ENCODE results near the gene CXCR5. TPM values are rescaled to one million over a fixed set of nuclear protein-coding genes. Genes with fewer than 3 reads are reported as not detected.
"Not testable (repeated sequence)": the region's sequence is repeated elsewhere in the genome, so short reads cannot be mapped to it uniquely, and the experiment has no call there.

CXCR5 gene, protein sequence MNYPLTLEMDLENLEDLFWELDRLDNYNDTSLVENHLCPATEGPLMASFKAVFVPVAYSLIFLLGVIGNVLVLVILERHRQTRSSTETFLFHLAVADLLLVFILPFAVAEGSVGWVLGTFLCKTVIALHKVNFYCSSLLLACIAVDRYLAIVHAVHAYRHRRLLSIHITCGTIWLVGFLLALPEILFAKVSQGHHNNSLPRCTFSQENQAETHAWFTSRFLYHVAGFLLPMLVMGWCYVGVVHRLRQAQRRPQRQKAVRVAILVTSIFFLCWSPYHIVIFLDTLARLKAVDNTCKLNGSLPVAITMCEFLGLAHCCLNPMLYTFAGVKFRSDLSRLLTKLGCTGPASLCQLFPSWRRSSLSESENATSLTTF
- total RNA-seq, result not detected

DNA sequence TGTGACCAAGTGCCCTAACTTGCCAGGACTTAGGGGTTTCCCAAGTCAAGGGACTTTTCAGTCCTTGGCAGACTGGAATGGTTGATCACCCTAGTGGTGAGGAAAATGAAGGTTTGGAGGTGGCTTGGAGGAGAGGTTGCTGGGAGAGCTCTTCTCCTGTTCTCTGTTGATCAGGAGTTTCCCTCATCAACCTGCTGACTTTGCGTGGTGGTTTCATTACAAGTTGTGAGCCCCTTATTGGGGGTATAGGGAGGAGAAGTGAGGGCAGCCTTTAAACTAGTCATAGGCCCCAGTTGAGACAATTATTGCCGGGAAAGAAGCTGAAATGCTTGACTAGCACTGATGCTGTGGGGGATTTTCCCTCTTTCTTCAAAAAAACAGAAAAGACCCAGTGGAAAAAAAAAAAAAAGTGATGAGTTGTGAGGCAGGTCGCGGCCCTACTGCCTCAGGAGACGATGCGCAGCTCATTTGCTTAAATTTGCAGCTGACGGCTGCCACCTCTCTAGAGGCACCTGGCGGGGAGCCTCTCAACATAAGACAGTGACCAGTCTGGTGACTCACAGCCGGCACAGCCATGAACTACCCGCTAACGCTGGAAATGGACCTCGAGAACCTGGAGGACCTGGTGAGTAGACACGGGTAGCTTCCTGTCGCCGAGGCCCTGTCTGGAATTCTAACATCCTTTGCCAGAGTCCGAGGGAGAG lies at the start of gene CXCR5:
Gene CXCR5, plus strand, starts transcription at position 525 of the 704 bp plus-strand sequence. Its CDS starts 50 bp downstream, at position 575.
- Histone ChIP-seq H3K27me3 (ENCODE audit: control insufficient read depth in 3 of 3, insufficient read depth in 3 of 3, low read length in 3 of 3) (no peaks in the 10 kb centered on the region), H3K9ac (ENCODE audit: low read depth in 1 of 3, low read length in 3 of 3) (no peak within 1 kb of the TSS), H3K9me3 (ENCODE audit: control insufficient read depth in 3 of 3, low read length in 3 of 3) (no peaks in the 10 kb centered on the region), H3K4me1 (ENCODE audit: control insufficient read depth in 3 of 3, insufficient read depth in 3 of 3, low read length in 3 of 3) (peaks cover 12 to 15% (median 13%) of the 10 kb centered on the region in 3 donors), H3K4me3 (ENCODE audit: low read length in 3 of 3) (no peak within 1 kb of the TSS), H3K36me3 (ENCODE audit: control insufficient read depth in 3 of 3, insufficient read depth in 3 of 3, low read length in 3 of 3) (no peaks in the 10 kb centered on the region), H3K27ac (ENCODE audit: low read depth, low read length) (no peak within 1 kb of the TSS)

DNA sequence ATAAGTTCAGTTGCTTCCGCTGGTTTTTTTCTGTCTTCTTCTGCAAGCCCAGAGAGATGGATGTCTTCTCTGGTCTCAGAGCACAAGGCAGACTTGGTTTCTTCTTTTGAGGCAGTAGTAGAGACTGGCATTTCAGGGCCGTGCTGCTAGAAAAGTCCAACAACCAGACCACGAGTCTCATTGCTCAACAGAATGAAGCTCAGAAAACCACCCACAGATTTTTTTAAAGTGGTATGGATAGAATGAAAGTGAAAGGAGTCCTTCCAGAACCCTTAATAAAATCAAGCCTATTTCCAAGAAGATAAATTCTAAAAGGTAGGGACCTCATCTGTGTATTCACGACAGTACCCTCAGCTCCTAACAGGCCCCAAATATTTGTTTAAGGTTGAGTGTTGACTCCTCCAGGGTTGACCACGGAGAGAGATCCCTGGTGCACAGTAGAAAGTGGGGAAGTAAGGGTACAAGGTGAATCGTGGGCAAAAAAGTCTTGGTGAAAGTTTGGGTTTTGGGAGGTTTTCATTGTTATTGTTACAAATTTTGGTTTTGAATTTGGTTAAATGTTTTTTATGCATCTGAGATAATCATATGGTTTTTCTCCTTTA lies 49.2 kb upstream of the CXCR5 start:
- Histone ChIP-seq H3K27ac (ENCODE audit: low read depth, low read length) (no peak overlapping the region), H3K9ac (ENCODE audit: low read depth in 1 of 3, low read length in 3 of 3) (no peak overlapping the region), H3K4me3 (ENCODE audit: low read length in 3 of 3) (no peak overlapping the region), H3K9me3 (ENCODE audit: control insufficient read depth in 3 of 3, low read length in 3 of 3) (no peaks in the 10 kb centered on the region), H3K27me3 (ENCODE audit: control insufficient read depth in 3 of 3, insufficient read depth in 3 of 3, low read length in 3 of 3) (no peaks in the 10 kb centered on the region), H3K36me3 (ENCODE audit: control insufficient read depth in 3 of 3, insufficient read depth in 3 of 3, low read length in 3 of 3) (no peaks in the 10 kb centered on the region), H3K4me1 (ENCODE audit: control insufficient read depth in 3 of 3, insufficient read depth in 3 of 3, low read length in 3 of 3) (no peaks in the 10 kb centered on the region)

DNA sequence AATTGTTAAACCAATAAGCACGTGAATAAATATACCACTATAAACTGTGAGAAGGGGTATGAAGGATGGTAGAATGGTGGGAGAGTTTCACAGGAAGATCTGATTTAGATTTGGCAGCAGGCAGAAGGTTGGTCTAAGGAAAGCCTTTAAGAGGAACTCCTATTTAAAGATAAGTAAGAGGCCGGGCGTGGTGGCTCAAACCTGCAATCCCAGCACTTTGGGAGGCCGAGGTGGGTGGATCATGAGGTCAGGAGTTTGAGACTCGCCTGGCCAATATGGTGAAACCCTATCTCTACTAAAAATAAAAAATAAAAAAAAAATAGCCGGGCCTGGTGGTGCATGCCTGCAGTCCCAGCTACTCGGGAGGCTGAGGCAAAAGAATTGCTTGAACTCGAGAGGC lies 45.8 kb upstream of the CXCR5 start:
- Histone ChIP-seq H3K27me3 (ENCODE audit: control insufficient read depth in 3 of 3, insufficient read depth in 3 of 3, low read length in 3 of 3) (no peaks in the 10 kb centered on the region), H3K27ac (ENCODE audit: low read depth, low read length) (no peak overlapping the region), H3K4me1 (ENCODE audit: control insufficient read depth in 3 of 3, insufficient read depth in 3 of 3, low read length in 3 of 3) (no peaks in the 10 kb centered on the region), H3K9ac (ENCODE audit: low read depth in 1 of 3, low read length in 3 of 3) (no peak overlapping the region), H3K9me3 (ENCODE audit: control insufficient read depth in 3 of 3, low read length in 3 of 3) (no peaks in the 10 kb centered on the region), H3K36me3 (ENCODE audit: control insufficient read depth in 3 of 3, insufficient read depth in 3 of 3, low read length in 3 of 3) (no peaks in the 10 kb centered on the region), H3K4me3 (ENCODE audit: low read length in 3 of 3) (no peak overlapping the region)

DNA sequence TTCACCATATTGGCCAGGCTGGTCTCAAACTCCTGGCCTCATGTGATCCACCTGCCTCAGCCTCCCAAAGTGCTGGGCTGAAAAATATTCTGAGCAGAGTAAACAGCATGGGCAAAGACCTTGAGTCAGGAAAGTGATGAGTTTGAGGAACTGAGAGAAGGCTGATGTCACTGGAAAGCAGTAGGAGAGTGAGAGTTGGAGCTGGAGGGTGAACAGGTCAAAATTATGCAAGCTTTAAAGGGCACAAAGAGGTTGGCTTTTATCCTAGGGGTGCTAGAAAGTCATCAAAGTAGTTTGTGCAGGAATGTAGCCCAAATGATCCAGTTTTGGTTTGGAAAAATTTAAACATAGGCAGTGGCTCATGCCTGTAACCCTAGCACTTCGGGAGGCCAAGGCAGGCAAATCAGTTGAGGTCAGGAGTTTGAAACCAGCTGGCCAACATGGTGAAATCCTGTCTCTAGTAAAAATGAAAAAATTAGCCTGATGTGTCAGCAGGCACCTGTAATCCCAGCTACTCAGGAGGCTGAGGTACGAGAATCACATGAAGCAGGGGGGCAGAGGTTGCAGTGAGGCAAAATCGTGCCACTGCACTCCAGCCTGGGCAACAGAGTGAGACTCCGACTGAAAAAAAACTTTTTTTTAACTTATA lies 44.7 kb upstream of the CXCR5 start:
- Histone ChIP-seq H3K4me3 (ENCODE audit: low read length in 3 of 3) (no peak overlapping the region), H3K36me3 (ENCODE audit: control insufficient read depth in 3 of 3, insufficient read depth in 3 of 3, low read length in 3 of 3) (no peaks in the 10 kb centered on the region), H3K27me3 (ENCODE audit: control insufficient read depth in 3 of 3, insufficient read depth in 3 of 3, low read length in 3 of 3) (no peaks in the 10 kb centered on the region)

DNA sequence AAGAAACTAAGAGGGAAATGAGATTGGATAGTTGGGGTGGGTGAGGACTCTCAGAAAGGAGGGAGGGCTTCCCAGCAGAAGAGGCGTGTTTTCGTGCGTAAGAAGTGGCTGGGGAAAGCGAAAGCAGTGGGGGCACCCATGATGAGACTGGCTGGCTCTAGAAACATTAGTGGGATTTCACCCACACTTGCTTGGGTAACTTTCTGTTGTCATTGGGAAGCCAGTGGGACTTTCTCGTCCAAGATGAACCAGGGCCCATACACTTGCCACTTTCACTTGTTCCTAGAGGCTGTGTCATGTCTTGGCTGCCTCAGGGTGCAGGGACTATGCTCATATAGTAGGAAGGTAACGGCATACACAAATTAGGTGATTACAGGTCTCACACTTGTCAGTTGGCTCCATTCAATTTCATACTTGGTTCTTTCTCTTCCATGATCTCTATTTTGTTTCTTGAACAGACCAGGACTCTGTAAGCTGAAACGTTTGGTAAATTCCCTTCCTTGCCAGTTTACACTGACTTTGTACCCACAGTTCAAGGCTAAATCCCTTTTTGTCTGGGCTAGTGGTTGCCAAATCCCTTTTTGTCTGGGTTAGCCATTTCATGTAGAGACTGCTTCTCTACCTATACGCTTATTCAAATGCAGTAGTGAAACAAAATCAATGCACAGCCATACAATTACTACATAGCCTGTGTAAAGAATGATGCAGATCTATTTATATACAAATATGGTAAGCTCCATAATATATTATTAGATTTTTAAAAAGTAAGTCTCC lies 42.0 kb upstream of the CXCR5 start:
- no peak overlapping the region for H3K9ac ChIP-seq (ENCODE audit: low read depth in 1 of 3, low read length in 3 of 3)
- H3K4me3 ChIP-seq (ENCODE audit: low read length in 3 of 3), result no peak overlapping the region
- no peaks in the 10 kb centered on the region for H3K9me3 ChIP-seq (ENCODE audit: control insufficient read depth in 3 of 3, low read length in 3 of 3)
- H3K4me1 ChIP-seq (ENCODE audit: control insufficient read depth in 3 of 3, insufficient read depth in 3 of 3, low read length in 3 of 3), result no peaks in the 10 kb centered on the region
- no peaks in the 10 kb centered on the region for H3K27me3 ChIP-seq (ENCODE audit: control insufficient read depth in 3 of 3, insufficient read depth in 3 of 3, low read length in 3 of 3)
- H3K36me3 ChIP-seq (ENCODE audit: control insufficient read depth in 3 of 3, insufficient read depth in 3 of 3, low read length in 3 of 3), result no peaks in the 10 kb centered on the region
- no peak overlapping the region for H3K27ac ChIP-seq (ENCODE audit: low read depth, low read length)

More for the DNA sequence above, 44.7 kb upstream of the CXCR5 start:
- Histone ChIP-seq H3K9me3 (ENCODE audit: control insufficient read depth in 3 of 3, low read length in 3 of 3) (no peaks in the 10 kb centered on the region), H3K9ac (ENCODE audit: low read depth in 1 of 3, low read length in 3 of 3) (no peak overlapping the region), H3K4me1 (ENCODE audit: control insufficient read depth in 3 of 3, insufficient read depth in 3 of 3, low read length in 3 of 3) (no peaks in the 10 kb centered on the region), H3K27ac (ENCODE audit: low read depth, low read length) (no peak overlapping the region)

DNA sequence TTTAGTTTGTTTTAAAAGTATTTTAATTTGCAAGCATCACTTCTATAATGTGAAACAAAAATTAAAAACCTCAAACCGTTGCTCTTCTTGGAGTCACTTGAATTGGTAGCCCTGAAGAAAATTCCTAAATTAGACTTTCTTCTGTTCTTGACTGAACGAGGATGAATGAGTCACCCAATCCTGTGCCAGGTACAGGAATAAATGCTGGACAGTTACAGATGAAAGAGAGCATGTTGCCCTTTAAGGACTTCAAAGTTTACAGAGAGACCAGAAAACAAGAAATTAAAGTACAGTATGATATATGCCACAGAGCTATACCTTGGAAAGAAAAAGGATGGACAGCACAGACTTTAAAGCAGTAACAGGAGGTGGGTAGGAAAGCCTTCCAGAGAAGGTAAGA lies 41.3 kb upstream of the CXCR5 start:
- Histone ChIP-seq H3K9ac (ENCODE audit: low read depth in 1 of 3, low read length in 3 of 3) (no peak overlapping the region), H3K36me3 (ENCODE audit: control insufficient read depth in 3 of 3, insufficient read depth in 3 of 3, low read length in 3 of 3) (no peaks in the 10 kb centered on the region), H3K27me3 (ENCODE audit: control insufficient read depth in 3 of 3, insufficient read depth in 3 of 3, low read length in 3 of 3) (no peaks in the 10 kb centered on the region), H3K4me3 (ENCODE audit: low read length in 3 of 3) (no peak overlapping the region), H3K27ac (ENCODE audit: low read depth, low read length) (no peak overlapping the region), H3K4me1 (ENCODE audit: control insufficient read depth in 3 of 3, insufficient read depth in 3 of 3, low read length in 3 of 3) (no peaks in the 10 kb centered on the region), H3K9me3 (ENCODE audit: control insufficient read depth in 3 of 3, low read length in 3 of 3) (no peaks in the 10 kb centered on the region)

DNA sequence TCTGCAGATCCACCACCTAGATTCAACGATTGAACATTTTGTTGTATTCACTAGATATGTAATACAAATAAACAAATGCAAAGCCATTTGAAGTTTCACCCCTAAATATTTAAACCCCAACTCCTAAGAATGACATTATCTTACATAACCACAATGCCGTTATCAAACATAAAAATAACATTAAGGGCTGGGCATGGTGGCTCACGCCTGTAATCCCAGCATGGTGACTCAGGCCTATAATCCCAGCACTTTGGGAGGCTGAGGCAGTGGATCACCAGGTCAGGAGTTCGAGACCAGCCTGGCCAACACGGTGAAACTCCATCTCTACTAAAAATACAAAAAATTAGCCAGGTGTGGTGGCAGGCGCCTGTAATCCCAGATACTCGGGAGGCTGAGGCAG lies 40.8 kb upstream of the CXCR5 start:
- not testable (repeated sequence) for H3K9me3 ChIP-seq (ENCODE audit: control insufficient read depth in 3 of 3, low read length in 3 of 3); H3K4me1 ChIP-seq (ENCODE audit: control insufficient read depth in 3 of 3, insufficient read depth in 3 of 3, low read length in 3 of 3); H3K27me3 ChIP-seq (ENCODE audit: control insufficient read depth in 3 of 3, insufficient read depth in 3 of 3, low read length in 3 of 3); H3K36me3 ChIP-seq (ENCODE audit: control insufficient read depth in 3 of 3, insufficient read depth in 3 of 3, low read length in 3 of 3); H3K27ac ChIP-seq (ENCODE audit: low read depth, low read length); H3K4me3 ChIP-seq (ENCODE audit: low read length in 3 of 3); H3K9ac ChIP-seq (ENCODE audit: low read depth in 1 of 3, low read length in 3 of 3)

DNA sequence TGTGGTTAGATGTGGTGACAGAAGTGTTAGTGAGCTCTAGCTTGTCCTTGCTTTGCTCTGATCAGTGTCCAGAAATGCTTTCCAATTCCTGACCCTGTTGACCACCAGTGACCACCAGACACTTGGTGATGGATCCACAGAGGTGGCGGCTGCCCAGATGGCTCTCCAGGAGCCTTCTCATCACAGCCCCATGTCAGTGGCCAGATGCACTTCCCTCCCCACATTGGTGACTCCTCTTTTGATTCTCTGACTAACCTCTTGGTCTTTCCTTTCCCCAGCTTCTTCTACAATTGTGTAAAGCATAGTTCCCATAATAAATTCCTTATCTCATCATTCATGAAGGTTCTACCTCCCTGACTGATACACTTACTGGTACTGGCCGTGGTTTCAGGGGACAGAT lies 40.1 kb upstream of the CXCR5 start:
- Histone ChIP-seq H3K27ac (ENCODE audit: low read depth, low read length) (no peak overlapping the region), H3K27me3 (ENCODE audit: control insufficient read depth in 3 of 3, insufficient read depth in 3 of 3, low read length in 3 of 3) (no peaks in the 10 kb centered on the region), H3K9ac (ENCODE audit: low read depth in 1 of 3, low read length in 3 of 3) (no peak overlapping the region), H3K36me3 (ENCODE audit: control insufficient read depth in 3 of 3, insufficient read depth in 3 of 3, low read length in 3 of 3) (no peaks in the 10 kb centered on the region), H3K9me3 (ENCODE audit: control insufficient read depth in 3 of 3, low read length in 3 of 3) (no peaks in the 10 kb centered on the region), H3K4me3 (ENCODE audit: low read length in 3 of 3) (no peak overlapping the region), H3K4me1 (ENCODE audit: control insufficient read depth in 3 of 3, insufficient read depth in 3 of 3, low read length in 3 of 3) (peaks cover 0 to 6% (median 4%) of the 10 kb centered on the region in 3 donors)

DNA sequence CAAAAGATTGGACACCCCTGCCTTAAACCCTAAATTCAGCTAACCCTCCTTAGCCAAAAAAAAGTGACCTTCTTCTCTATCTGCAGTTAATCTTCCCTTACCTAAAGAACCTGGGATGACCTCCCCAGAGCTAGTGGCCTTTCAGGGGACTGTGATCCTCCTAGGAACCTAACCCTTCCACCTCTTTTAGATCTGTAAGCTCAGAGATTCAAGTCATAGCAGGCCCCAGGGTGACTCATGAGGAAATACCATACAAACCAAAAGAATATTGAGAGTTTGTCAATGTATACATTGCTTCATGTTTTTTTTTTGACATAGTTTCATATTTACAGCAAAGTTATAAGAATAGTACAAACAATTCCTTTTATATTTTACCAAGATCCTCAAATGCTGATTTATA lies 38.3 kb upstream of the CXCR5 start:
- no peaks in the 10 kb centered on the region for H3K36me3 ChIP-seq (ENCODE audit: control insufficient read depth in 3 of 3, insufficient read depth in 3 of 3, low read length in 3 of 3)
- H3K9ac ChIP-seq (ENCODE audit: low read depth in 1 of 3, low read length in 3 of 3), result no peak overlapping the region
- no peaks in the 10 kb centered on the region for H3K27me3 ChIP-seq (ENCODE audit: control insufficient read depth in 3 of 3, insufficient read depth in 3 of 3, low read length in 3 of 3)
- H3K9me3 ChIP-seq (ENCODE audit: control insufficient read depth in 3 of 3, low read length in 3 of 3), result no peaks in the 10 kb centered on the region
- no peak overlapping the region for H3K4me3 ChIP-seq (ENCODE audit: low read length in 3 of 3)
- no peak overlapping the region for H3K27ac ChIP-seq (ENCODE audit: low read depth, low read length)
- H3K4me1 ChIP-seq (ENCODE audit: control insufficient read depth in 3 of 3, insufficient read depth in 3 of 3, low read length in 3 of 3), result peaks cover 0 to 9% (median 5%) of the 10 kb centered on the region in 3 donors

Data from skeletal muscle tissue (tissue), 4 donors.